Ovary (tissue), 9 donors: Measurements from ENCODE around the gene LILRA6. TPM values are rescaled to one million over a fixed set of nuclear protein-coding genes. Genes with fewer than 3 reads are reported as not detected.
"Not testable (repeated sequence)": the region's sequence is repeated elsewhere in the genome, so short reads cannot be mapped to it uniquely, and the experiment has no call there.

Source experiments
- DNase-seq, 5 donors: peaks; one replicate each; pipeline ENCODE4 v3.0.0-alpha.2; 2019 to 2020
- H3K27ac ChIP-seq, 2 donors: fragments of 200-600 bp; one replicate each; pipeline versions ENCODE4 v1.5.1 to v1.8.0; 2019 to 2022
- H3K27me3 ChIP-seq: fragments of 200-600 bp; one replicate; pipeline ENCODE4 v1.8.0; 2022
- H3K36me3 ChIP-seq: fragments of 200-600 bp; sonication (generic); one replicate; pipeline ENCODE4 v1.5.1; 2019
- H3K4me1 ChIP-seq: one replicate; pipeline ENCODE4 v1.8.1; 2013; ENCODE audit warnings: mild to moderate bottlenecking, moderate library complexity; ENCODE audit not compliant: insufficient read depth
- H3K4me3 ChIP-seq: fragments of 200-600 bp; sonication (generic); one replicate; pipeline ENCODE4 v1.5.1; 2017
- H3K9me3 ChIP-seq, 2 donors: fragments of 200-600 bp in 1 of 2; sonication (generic) in 1 of 2; one replicate each; pipeline versions ENCODE4 v1.5.1 to v1.8.1; 2013 to 2019; ENCODE audit warnings: mild to moderate bottlenecking in 1 of 2, moderate library complexity in 1 of 2
- CTCF ChIP-seq, 3 donors: fragments of 450-650 bp in 2 of 3; fragments of 200-600 bp in 1 of 3; IDR thresholded peaks; one replicate each; pipeline versions ENCODE4 v1.5.1 to v1.8.0; 2016 to 2022; ENCODE audit warnings: antibody characterized with exemption in 3 of 3, mild to moderate bottlenecking in 1 of 3
- EP300 ChIP-seq: sonication (generic); formaldehyde crosslinking; IDR thresholded peaks from one replicate; pipeline ENCODE4 v1.6.1; 2017; ENCODE audit warnings: antibody characterized with exemption
- POLR2A ChIP-seq: fragments of 450-650 bp; IDR thresholded peaks from one replicate; pipeline ENCODE4 v1.6.1; 2017; ENCODE audit warnings: antibody characterized with exemption, mild to moderate bottlenecking, moderate library complexity
- WGBS, 3 donors: extraction: QIAGEN DNeasy Blood & Tissue Kit in 1 of 3; methylation state at CpG; one replicate each; pipeline versions ENCODE4 v1.1.5 to v1.1.7; 2013 to 2017; 5-methylcytosine and 5-hydroxymethylcytosine counted together
- intact Hi-C, 4 donors: fragments of 100-400 bp; cut with DNase I; formaldehyde crosslinking; loops; one replicate each; pipeline versions ENCODE4 v1.11.0 to v1.15.1; 2022 to 2023
- polyA plus RNA-seq, 2 donors: library from polyadenylated mRNA; stranded (reverse); fragments of 200-250 nt in 1 of 2; fragments of 350-450 nt in 1 of 2; fragmentation: Illumina TruSeq in 1 of 2; extraction: RNeasy Lipid Tissue Mini Kit (QIAGEN cat#74804) in 1 of 2; gene quantifications; one replicate each; pipeline ENCODE4 v1.2.3, GENCODE V29; 2013 to 2014
- total RNA-seq, 7 donors: library from RNA; depleted of rRNA in 2 of 7; stranded (reverse); fragments of >200 nt in 2 of 7; fragmentation: NEBNext Ultra II Directional in 3 of 7; extraction: Animal tissue kit (Norgen Biotek cat#: 25700) in 3 of 7; gene quantifications; one replicate each; pipeline versions ENCODE4 v1.1.0 to v1.2.4, GENCODE V29; 2016 to 2023
- donor health status: DM: no; HTN: no; CAD: no; lungs with moderate emphysema.
- donor health status: DM: no; HTN: no; CAD: no.
- donor health status: Bipolar disorder and iron deficiency.
- donor health status: DM: yes; HTN: yes; CAD: no.
- donor health status: DM: no; HTN: no; CAD: no.
- donor health status: DM: yes; HTN: yes; CAD: no.

The LILRA6 gene
- total and polyA plus RNA-seq, 9 donors = 0.61 to 2.7 (median 1.2) TPM

DNA sequence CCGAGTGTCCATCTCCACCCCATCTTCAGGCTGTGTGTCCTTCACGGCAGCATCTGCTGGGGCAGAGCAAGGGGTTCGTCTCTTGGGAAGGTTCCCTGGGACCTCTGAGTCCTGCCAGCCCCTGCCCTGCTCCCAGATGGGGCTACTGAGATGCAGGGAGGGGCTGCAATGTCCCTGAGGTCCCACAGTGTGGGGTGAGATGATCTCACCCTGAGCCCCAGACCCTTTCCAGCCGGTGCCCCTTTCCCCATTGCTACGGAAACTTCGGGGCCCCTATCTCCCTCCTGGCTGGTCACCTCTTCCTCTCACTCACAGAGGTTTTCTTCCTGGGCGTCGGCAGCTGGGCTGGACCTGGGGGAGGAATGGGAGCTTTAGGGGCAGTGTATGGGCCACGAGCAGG, 33.4 kb upstream of the LILRA6 start:
- H3K27ac ChIP-seq = no peak overlapping the region
- WGBS, 3 donors = 28 to 46% (median 43%) methylated on average over 6 to 9 of the region's 9 CpGs
- DNase-seq = no peak
- H3K4me3 ChIP-seq = no peak overlapping the region
- no peaks in the 10 kb centered on the region for H3K4me1 ChIP-seq
- intact Hi-C loops = no loop called here
- H3K27me3 ChIP-seq = no peaks in the 10 kb centered on the region
- no peaks in the 10 kb centered on the region for H3K36me3 ChIP-seq
- no peak for TF ChIP-seq CTCF (IDR thresholded peaks at IDR 0.05)
- no peak for TF ChIP-seq EP300
- no peak for TF ChIP-seq POLR2A
- H3K9me3 ChIP-seq = no peaks in the 10 kb centered on the region

DNA sequence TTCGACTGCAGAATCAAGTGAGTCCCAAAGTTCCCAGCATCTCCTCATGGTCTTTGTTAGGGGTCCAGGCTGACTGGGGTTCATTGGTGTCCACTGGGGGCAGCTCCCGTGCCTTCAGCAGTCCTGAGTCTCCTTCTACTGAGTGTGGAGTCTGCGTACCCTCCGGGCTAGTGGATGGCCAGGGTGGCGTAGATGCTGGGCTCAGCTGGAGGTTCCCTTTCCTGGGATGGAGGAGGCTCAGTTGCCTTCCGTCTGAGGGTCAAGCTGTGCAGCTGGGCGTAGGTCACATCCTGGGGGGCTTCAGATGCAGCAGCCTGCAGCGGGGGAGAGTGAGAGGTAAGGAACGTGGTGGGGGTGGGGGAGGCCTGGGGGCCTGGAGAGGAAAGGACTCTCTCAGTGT, 31.9 kb upstream of the LILRA6 start:
- intact Hi-C loops, H3K4me3 ChIP-seq, H3K27ac ChIP-seq, H3K4me1 ChIP-seq, DNase-seq, H3K36me3 ChIP-seq, H3K27me3 ChIP-seq, H3K9me3 ChIP-seq: not testable (repeated sequence)
- WGBS, 3 donors = 30 to 37% (median 37%) methylated on average over 6 to 9 of the region's 9 CpGs

DNA sequence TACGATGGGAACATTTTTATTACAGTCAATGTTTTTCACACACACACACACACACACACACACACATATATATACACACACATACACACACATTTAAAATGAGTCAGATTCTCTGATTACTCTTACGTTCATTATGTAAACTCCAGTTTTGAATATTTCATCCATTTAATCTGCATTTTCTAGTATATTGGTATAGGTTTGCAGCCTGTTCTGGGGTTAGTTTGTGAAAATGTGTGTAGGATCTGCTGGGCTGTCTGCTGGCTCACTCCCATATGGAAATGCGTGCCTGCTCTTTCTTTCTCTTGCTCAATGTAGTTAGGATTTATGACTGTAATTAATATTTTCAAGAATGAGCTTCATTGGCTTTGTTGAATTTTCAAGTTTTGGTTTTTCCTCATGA, 31.2 kb upstream of the LILRA6 start:
- H3K4me1 ChIP-seq = no peaks in the 10 kb centered on the region
- no peak overlapping the region for H3K4me3 ChIP-seq
- H3K27me3 ChIP-seq = no peaks in the 10 kb centered on the region
- DNase-seq = no peak
- H3K9me3 ChIP-seq = no peaks in the 10 kb centered on the region
- intact Hi-C loops = no loop called here
- H3K36me3 ChIP-seq = no peaks in the 10 kb centered on the region
- H3K27ac ChIP-seq = no peak overlapping the region
- no peak for TF ChIP-seq POLR2A
- 34 to 50% (median 44%) methylated on average over 3 of the region's 3 CpGs for WGBS, 3 donors

GRCh38 chr19:54272181-54272580, 29.6 kb upstream of the LILRA6 start:
- H3K4me3 ChIP-seq, H3K9me3 ChIP-seq, DNase-seq, H3K36me3 ChIP-seq, H3K27me3 ChIP-seq, intact Hi-C loops, H3K4me1 ChIP-seq, H3K27ac ChIP-seq: not testable (repeated sequence)
- 57 to 82% (median 61%) methylated on average over 5 of the region's 5 CpGs for WGBS, 3 donors

DNA sequence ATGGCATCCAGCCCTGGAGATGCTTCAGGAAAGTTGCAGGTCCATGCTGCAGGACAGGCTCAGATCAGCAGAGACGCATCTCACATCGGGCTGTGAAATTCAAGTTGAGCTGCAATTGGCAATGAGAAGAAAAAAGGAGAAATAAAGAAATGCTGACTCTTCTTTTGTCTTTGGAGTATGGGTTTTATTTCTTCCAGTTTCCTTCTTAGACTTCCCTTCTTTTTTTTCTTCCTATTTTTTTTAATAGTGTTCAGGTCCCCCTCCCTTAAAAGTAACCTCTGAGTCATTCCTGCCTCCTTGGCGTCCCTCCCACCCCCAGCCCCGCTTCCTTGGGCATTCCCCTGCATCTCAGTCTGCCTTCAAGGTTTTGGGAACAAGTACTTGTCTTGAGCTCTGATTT, 29.0 kb upstream of the LILRA6 start:
- H3K27ac ChIP-seq, H3K4me3 ChIP-seq, H3K36me3 ChIP-seq, H3K9me3 ChIP-seq, DNase-seq, H3K27me3 ChIP-seq, H3K4me1 ChIP-seq, intact Hi-C loops: not testable (repeated sequence)
- 50 to 70% (median 61%) methylated on average over 4 of the region's 4 CpGs for WGBS, 3 donors

- DNase-seq = no peak
- Histone ChIP-seq H3K4me3 (no peak overlapping the region), H3K9me3 (no peaks in the 10 kb centered on the region), H3K27me3 (no peaks in the 10 kb centered on the region), H3K36me3 (no peaks in the 10 kb centered on the region), H3K27ac (no peak overlapping the region), H3K4me1 (no peaks in the 10 kb centered on the region)
- TF ChIP-seq POLR2A (no peak), EP300 (no peak), CTCF (IDR thresholded peaks at IDR 0.05) (no peak)
- WGBS, 3 donors = 68 to 73% (median 71%) methylated on average over 8 of the region's 8 CpGs
- intact Hi-C loops = no loop called here
These were observed 28.5 kb upstream of the LILRA6 start for GRCh38 chr19:54271106-54271505.

GRCh38 chr19:54268936-54269335, 26.3 kb upstream of the LILRA6 start:
- no peak for TF ChIP-seq EP300
- no peak for TF ChIP-seq CTCF (IDR thresholded peaks at IDR 0.05)
- TF ChIP-seq POLR2A = no peak
- WGBS, 3 donors = 47 to 65% (median 56%) methylated on average over 2 of the region's 2 CpGs
- Histone ChIP-seq H3K4me1 (no peaks in the 10 kb centered on the region), H3K36me3 (no peaks in the 10 kb centered on the region), H3K9me3 (no peaks in the 10 kb centered on the region), H3K27me3 (no peaks in the 10 kb centered on the region), H3K4me3 (no peak overlapping the region), H3K27ac (no peak overlapping the region)
- intact Hi-C loops = no loop called here
- no peak for DNase-seq
